IPS-15b (cell line): ENCODE data around the gene ISLR.
A peak's percentile ranks its signal among the peaks of the same experiment; 100 is the strongest.

Experiments
- H3K27me3 ChIP-seq: one replicate; pipeline ENCODE4 v1.6.1; 2013; ENCODE audit warnings: low read length; ENCODE audit not compliant: control insufficient read depth, insufficient read depth
- H3K36me3 ChIP-seq: one replicate; pipeline ENCODE4 v1.6.1; 2013; ENCODE audit warnings: low read length; ENCODE audit not compliant: control insufficient read depth, insufficient read depth
- H3K4me1 ChIP-seq: one replicate; pipeline ENCODE4 v1.6.1; 2013; ENCODE audit warnings: mild to moderate bottlenecking, low read length; ENCODE audit not compliant: control insufficient read depth, insufficient read depth
- H3K4me3 ChIP-seq: one replicate; pipeline ENCODE4 v1.5.1; 2013; ENCODE audit warnings: low read depth, low read length
- H3K9ac ChIP-seq: one replicate; pipeline ENCODE4 v1.6.1; 2013; ENCODE audit warnings: low read depth, mild to moderate bottlenecking, low read length
- H3K9me3 ChIP-seq: one replicate; pipeline ENCODE4 v1.6.1; 2013; ENCODE audit warnings: mild to moderate bottlenecking, low read length; ENCODE audit not compliant: control insufficient read depth, insufficient read depth

ISLR gene, protein sequence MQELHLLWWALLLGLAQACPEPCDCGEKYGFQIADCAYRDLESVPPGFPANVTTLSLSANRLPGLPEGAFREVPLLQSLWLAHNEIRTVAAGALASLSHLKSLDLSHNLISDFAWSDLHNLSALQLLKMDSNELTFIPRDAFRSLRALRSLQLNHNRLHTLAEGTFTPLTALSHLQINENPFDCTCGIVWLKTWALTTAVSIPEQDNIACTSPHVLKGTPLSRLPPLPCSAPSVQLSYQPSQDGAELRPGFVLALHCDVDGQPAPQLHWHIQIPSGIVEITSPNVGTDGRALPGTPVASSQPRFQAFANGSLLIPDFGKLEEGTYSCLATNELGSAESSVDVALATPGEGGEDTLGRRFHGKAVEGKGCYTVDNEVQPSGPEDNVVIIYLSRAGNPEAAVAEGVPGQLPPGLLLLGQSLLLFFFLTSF

DNA sequence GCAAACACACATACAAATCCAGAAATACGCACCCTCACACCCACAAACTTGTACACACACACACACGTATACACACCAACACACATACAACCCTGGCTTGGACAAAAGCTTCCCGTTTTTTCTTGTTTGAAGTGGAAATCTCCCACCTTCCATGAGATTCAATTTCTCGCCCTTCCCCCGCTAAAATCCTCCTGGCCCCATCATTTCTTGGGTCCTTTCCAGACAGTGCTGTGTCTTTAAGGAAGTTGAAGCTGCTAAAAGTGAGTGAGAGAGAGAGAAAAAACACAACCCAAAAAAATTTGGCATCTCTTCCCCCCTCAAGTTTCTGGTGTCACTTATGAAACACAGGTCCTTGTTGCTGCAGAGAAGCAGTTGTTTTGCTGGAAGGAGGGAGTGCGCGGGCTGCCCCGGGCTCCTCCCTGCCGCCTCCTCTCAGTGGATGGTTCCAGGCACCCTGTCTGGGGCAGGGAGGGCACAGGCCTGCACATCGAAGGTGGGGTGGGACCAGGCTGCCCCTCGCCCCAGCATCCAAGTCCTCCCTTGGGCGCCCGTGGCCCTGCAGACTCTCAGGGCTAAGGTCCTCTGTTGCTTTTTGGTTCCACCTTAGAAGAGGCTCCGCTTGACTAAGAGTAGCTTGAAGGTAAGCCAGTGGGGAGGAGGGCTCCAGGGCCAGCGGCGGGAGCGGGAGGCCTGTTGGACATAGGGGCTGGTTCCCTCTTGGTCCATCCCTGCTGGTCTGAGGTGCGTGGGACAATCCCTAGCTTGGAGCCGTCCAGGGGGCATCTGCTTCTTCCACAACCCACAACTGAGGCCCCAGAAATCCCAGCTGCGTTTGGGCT is at the start of gene ISLR:
ISLR (plus strand) TSS at position 331 of the 839 bp plus-strand sequence. CDS start 1,149 bp downstream, outside the sequence.
- Histone ChIP-seq H3K9me3 (no peaks in the 10 kb centered on the region), H3K27me3 (no peaks in the 10 kb centered on the region), H3K4me3 (no peak within 1 kb of the TSS), H3K36me3 (no peaks in the 10 kb centered on the region), H3K9ac (no peak within 1 kb of the TSS), H3K4me1 (peaks cover 6% of the 10 kb centered on the region)

DNA sequence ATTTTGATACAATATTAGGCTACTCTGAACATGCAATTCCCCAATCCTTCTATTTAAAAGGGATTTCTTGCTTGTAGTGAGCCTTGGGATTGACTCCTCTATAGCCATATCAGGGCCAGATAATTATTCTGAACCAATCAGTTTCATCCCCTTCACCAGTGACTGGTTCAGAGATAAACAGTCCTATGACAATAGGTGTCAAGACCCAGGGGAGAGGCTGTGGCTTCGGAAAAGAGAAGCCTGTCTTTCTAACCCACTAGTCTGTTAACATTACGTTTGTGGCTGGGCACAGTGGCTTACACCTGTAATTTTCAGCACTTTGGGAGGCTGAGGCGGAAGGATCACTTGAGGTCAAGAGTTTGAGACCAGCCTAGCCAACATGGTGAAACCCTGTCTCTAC is 49.3 kb upstream of the ISLR start:
- H3K9ac ChIP-seq = no peak overlapping the region
- peaks cover 70% of the 10 kb centered on the region for H3K27me3 ChIP-seq

DNA sequence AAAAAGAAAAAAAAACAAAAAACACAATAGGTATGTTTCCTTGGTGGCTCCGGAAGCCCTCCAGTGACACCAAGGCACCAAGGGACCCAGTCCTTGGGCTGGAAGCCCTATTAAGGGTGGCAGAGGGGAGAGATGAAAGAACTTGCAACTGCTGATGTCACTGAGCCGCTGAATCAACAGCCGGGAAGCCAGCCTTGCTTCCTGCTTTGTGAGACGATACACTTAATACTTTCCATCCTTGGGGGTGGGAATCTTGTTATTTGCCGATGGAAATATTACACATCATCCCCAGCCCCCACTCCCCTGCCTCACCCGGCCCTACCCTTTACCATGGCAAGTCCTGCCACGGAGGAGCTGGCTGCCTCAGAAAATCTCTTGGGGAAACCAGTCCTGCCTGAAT is 48.8 kb upstream of the ISLR start:
- H3K4me1 ChIP-seq = peaks cover 21% of the 10 kb centered on the region

More for the DNA sequence above, 49.3 kb upstream of the ISLR start:
- H3K36me3 ChIP-seq = no peaks in the 10 kb centered on the region
- H3K9me3 ChIP-seq = no peaks in the 10 kb centered on the region
- peaks cover 18% of the 10 kb centered on the region for H3K4me1 ChIP-seq
- H3K4me3 ChIP-seq = no peak overlapping the region

DNA sequence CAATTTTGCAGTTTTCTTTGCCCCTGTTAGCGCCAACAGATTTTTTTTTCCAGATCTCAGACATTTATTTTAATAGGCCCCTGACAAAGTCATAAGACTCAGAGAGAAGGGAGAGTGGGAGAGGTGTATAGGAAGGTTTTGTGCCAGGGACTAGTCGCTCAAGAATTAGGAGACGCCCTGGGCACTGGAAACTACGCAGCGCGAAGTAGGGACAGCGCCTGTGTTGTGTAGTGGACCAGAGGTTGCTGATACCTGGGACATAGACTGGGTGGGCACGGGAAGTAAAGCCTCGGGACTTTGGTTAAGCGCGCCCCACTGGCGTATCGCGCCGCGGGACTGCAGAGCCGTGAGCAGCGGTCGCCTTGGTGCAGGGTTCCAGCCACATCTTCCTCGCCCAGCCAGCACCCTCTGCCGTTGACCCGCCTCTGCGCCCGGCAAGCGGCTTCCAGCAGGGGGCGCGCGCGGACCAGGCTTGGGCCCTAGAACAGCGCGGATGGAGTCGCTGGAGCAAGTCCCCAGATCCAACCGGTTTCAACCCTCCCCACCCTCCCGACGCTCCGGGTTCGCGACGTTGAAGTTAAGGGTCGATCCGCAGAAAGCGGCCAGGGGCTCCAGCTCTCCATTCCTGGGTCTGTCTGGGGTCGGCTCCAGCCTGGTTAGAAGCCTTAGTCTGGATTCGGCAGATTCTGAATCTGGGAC is 46.1 kb upstream of the ISLR start:
- H3K9me3 ChIP-seq = no peaks in the 10 kb centered on the region
- no peak overlapping the region for H3K9ac ChIP-seq
- H3K4me1 ChIP-seq = peaks cover 30% of the 10 kb centered on the region
- peak overlapping the region; percentile 58 for H3K4me3 ChIP-seq
- peaks cover 2% of the 10 kb centered on the region for H3K36me3 ChIP-seq
- peaks cover 82% of the 10 kb centered on the region for H3K27me3 ChIP-seq

More for the DNA sequence above, 48.8 kb upstream of the ISLR start:
- Histone ChIP-seq H3K36me3 (no peaks in the 10 kb centered on the region), H3K4me3 (no peak overlapping the region), H3K27me3 (peaks cover 76% of the 10 kb centered on the region), H3K9me3 (no peaks in the 10 kb centered on the region), H3K9ac (no peak overlapping the region)

DNA sequence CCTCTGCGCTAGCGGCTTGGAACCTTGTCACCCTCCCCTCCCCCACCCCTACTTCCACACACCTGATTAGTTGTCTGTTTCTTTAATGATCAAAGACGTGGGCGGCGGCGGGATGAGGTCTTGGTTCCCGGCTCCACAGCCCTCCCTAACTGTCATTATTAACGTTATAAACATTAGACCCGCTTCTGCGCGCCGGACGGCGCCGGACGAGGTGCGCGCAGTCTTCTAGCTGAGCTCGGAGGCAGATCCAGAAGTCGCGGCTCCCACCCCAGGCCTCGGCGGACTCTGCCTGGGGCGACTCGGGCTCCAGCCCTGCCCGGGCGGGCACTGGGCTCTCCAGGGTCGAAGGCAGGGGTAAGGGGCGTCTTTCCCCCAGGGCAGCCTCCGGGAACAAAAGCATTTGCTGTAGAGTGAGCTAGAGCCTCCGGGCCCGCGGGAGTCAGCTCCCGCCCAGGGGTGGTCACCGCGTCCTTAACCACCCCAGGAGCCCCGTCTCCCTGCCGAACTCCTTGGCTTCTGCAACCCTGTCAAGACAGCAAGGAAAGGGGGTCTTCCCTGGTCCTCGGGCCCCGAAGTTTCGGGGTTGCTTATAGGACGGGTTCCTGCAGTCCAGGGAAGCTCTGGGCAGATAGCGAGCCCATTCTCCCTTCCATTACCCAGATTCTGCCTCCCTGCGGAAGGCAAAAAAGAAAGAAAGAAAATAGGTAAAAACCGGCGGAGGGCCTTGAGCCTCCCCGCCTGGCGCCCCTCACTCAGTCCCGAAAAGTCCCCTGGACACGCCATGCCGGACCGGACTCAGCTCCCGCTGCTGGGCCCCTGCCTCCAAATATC is 45.3 kb upstream of the ISLR start:
- Histone ChIP-seq H3K36me3 (peaks cover 2% of the 10 kb centered on the region), H3K4me1 (peaks cover 30% of the 10 kb centered on the region), H3K4me3 (peak overlapping the region; percentile 58), H3K27me3 (peaks cover 88% of the 10 kb centered on the region), H3K9me3 (no peaks in the 10 kb centered on the region), H3K9ac (no peak overlapping the region)

DNA sequence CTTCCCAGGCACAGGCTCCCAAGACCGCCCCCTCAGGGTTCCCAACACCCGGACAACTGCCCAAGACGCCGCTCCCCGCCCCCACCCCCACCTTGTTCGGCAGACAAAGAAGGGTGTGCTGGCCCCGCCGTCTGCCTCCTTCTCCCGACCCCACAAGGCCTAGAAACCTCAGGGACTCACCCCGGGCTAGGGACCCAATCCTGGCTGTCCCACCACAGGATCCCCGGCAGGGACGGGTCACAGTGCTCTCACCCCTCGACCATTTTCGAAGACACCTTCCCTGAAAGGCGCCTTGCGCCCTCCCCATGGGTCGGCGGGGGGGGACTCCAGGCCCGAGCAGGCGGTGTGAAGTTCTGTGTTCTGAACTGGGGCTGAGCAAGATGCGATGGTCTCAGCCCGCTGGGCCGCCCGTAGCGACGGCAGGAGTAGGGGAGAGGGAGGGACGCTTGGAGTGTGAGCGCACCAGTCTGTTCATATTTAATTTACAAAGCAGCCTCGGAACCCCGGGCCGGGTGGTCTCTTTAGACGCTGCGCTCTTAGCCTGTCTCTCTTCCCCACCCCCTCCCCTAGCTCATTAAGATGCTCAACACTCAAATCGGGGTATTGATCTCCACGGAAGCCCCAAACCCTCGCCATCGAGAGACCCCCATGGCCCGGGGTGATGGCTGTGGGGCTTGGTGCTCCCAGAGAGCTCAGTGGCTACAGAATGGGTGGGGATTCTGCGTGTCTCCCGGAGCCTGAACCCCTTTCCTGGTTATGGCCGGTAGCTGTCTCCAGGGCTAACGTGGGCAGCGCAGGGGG is 44.5 kb upstream of the ISLR start:
- Histone ChIP-seq H3K4me1 (peaks cover 25% of the 10 kb centered on the region), H3K9ac (no peak overlapping the region), H3K9me3 (no peaks in the 10 kb centered on the region), H3K36me3 (peaks cover 2% of the 10 kb centered on the region), H3K4me3 (peak overlapping the region; percentile 58), H3K27me3 (peaks cover 88% of the 10 kb centered on the region)

DNA sequence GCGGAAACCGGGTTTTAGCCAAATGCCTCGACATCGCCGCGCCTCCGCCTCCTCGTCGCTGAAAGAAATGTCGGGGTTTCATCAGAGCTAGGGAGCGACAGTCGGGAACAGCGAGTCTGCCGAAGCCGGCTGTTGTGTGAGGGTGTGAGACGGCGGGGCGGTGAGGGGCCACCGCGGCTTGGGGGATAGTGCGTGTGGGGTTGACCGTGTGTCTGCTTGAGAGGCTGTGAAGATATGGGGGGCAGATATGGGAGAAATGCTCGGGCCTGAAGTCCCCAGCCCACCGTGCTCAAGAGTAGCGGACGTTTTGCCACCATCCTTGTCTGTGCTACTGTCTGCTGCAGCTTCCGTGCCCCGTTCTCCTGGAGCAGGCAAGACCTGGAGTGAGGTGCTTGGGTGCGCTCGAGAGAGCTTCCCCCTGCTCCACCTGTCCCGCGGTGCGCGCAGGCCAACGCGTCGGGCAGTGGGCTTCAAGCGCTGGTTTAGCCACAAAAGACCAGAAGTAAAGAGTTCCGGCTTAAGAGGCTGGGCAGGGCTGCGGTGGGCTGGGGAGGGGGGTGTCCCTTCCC is 43.8 kb upstream of the ISLR start:
- Histone ChIP-seq H3K4me3 (peak overlapping the region; percentile 58), H3K27me3 (peaks cover 92% of the 10 kb centered on the region), H3K36me3 (peaks cover 2% of the 10 kb centered on the region), H3K9me3 (no peaks in the 10 kb centered on the region), H3K9ac (no peak overlapping the region), H3K4me1 (peaks cover 25% of the 10 kb centered on the region)

DNA sequence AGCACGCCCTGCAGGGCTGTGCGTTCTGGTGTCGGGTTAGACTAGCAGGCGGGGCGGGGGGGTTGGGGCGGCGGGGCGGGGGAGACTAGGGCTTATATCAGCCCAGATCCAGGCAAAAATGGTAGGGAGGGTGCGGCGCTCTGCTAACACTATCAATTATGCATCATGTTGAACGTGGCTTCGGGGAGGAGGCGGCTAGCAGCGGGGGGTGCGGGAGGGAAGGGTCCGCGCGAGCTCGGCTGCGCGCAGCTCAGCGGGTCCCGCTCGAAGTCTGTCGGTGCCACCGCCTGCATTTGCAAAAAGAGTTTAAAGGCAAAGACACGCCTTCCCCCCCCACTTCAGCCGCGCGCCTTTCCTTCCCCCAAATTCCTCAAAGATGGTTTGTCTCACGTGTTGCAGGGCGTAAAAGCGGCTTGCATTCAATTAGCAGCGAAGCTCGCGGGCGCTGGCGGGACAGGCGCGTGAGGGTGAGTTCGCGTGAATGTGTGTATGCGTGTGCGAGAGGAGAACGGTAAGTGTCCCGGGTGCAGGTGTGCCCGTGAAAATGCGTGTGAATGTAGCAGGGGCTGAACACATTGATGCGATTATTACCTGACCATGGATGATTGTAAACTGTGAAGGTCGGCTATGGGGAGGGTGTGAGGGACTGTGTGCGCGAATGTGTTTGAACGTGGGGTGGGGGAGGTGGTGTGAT is 43.2 kb upstream of the ISLR start, which contains the start of gene ISLR2:
ISLR2 (plus strand) TSS at position 432 of the 694 bp plus-strand sequence. CDS start 2,169 bp downstream, outside the sequence.
- H3K9me3 ChIP-seq = no peaks in the 10 kb centered on the region
- H3K27me3 ChIP-seq = peaks cover 96% of the 10 kb centered on the region
- peaks cover 25% of the 10 kb centered on the region for H3K4me1 ChIP-seq
- peak within 1 kb of the TSS; percentile 58 for H3K4me3 ChIP-seq
- no peak within 1 kb of the TSS for H3K9ac ChIP-seq
- peaks cover 2% of the 10 kb centered on the region for H3K36me3 ChIP-seq

DNA sequence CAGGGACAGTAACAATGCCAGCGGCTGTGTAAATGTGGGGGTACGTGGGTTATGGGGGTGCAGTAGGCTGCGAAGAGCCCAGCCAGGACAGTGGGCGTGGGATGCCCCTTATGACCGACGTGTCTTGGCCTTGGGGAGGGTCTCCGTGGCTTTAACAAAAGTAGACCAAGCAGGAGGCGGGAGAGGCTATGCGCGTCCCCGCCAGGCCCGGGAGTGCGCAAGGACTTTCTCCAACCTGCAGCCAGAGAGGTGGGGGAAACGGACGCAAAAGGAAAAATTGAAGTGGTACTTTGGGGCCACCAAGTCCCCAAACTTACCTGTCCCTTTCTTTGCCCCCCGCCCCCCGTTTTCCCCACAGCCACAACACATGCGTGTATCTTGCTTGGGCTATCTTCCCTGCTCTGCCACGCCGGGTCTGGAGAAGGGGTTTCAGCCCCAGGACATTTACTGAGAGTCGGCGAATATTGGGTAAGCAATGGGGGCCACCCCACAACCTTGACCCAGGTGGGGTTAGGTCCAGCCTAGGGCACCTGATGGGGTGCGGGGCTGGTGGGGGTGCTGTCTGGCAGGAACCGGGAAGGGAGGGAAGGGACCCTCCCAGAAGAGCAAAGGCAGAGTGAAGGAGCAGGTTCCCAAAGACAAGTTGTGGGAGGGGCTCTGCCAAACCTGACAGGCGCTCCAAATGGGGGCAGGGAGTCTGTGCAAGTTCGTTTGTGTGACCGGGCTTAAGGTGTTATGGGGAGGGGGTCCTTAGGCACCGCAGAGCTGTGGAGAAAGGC is 42.5 kb upstream of the ISLR start:
- Histone ChIP-seq H3K4me1 (peaks cover 25% of the 10 kb centered on the region), H3K27me3 (peaks cover 95% of the 10 kb centered on the region), H3K9ac (no peak overlapping the region), H3K4me3 (peak overlapping the region; percentile 55), H3K9me3 (no peaks in the 10 kb centered on the region), H3K36me3 (peaks cover 2% of the 10 kb centered on the region)
